Upper lobe of left lung (tissue), 4 donors: ENCODE data around the gene UBE2E3.

ENCODE experiments used
- EP300 ChIP-seq, 4 donors: sonication (generic); formaldehyde crosslinking; IDR thresholded peaks; one replicate each; pipeline ENCODE4 v1.5.1; 2017; ENCODE audit warnings: antibody characterized with exemption in 4 of 4, control low read depth in 2 of 4
- POLR2A ChIP-seq, 4 donors: fragments of 450-650 bp; IDR thresholded peaks; one replicate each; pipeline ENCODE4 v1.5.1; 2016 to 2017; ENCODE audit warnings: antibody characterized with exemption in 4 of 4, mild to moderate bottlenecking in 2 of 4
- POLR2AphosphoS5 ChIP-seq, 2 donors: sonication (generic); formaldehyde crosslinking; IDR thresholded peaks; one replicate each; pipeline ENCODE4 v1.5.1; 2017; ENCODE audit warnings: antibody characterized with exemption in 2 of 2

- TF ChIP-seq POLR2AphosphoS5 (IDR thresholded peaks at IDR 0.05), result no peak
- no peak for TF ChIP-seq POLR2A (IDR thresholded peaks at IDR 0.05)
- TF ChIP-seq EP300 (IDR thresholded peaks at IDR 0.05), result no peak
Measured at GRCh38 chr2:181008407-181008806, 28.0 kb downstream of the UBE2E3 start.
